GM12873 (cell line): ENCODE data around the gene CLEC20A.

ENCODE experiments used
- CTCF ChIP-seq: IDR thresholded peaks from 2 replicates; pipeline ENCODE4 v1.5.1; 2012; ENCODE audit warnings: low read depth, mild to moderate bottlenecking, moderate library complexity, low read length, control low read depth; ENCODE audit not compliant: insufficient read depth; ENCODE audit errors: missing control alignments

The CLEC20A gene

GRCh38 chr1:178528228-178528952 is 31.6 kb upstream of the CLEC20A start:
- TF ChIP-seq CTCF, result no peak

DNA sequence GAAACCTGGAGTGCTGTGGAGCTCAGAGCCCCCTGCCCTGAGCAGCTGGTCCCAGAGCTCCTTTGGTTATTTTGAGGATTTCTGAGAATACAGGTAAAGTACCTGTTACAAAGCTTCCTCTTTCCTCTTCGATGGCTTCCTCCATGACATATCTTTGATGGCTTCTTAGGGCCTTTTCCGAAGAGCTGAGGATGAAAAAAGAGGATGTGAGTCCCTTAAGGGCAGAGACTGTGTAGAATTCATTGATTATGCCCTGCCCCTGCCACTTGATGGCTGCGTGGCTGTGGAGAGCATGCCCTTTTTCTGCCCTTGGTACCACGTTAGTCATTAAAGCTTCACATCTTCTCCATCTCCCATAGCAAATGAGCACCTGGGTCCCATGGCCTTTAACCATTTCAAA is 30.4 kb upstream of the CLEC20A start:
- no peak for TF ChIP-seq CTCF

- no peak for TF ChIP-seq CTCF
These were observed 24.5 kb upstream of the CLEC20A start for GRCh38 chr1:178521241-178521640.

GRCh38 chr1:178520803-178521202 is 24.0 kb upstream of the CLEC20A start:
- no peak for TF ChIP-seq CTCF

DNA sequence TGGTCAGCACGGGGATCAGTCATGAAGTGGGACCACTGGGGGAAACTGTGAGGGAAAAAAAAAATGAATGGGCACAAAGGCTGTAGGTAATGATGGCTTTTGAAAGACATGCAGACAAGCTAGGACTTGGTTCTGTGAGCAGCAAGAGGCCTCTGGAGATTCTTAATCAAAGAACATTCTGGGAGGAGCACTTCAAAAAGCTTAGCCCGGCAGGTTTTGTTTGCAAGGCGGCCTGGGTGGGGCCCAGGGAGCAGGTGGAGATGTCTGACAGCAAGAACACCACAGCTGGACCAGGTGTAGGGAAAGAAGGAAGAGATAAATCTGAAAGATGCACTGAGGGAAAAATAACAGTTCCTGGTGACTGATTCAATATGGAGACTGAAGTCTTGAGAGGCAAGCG is 22.1 kb upstream of the CLEC20A start:
- TF ChIP-seq CTCF, result no peak

GRCh38 chr1:178516110-178516509 is 19.3 kb upstream of the CLEC20A start:
- no peak for TF ChIP-seq CTCF

DNA sequence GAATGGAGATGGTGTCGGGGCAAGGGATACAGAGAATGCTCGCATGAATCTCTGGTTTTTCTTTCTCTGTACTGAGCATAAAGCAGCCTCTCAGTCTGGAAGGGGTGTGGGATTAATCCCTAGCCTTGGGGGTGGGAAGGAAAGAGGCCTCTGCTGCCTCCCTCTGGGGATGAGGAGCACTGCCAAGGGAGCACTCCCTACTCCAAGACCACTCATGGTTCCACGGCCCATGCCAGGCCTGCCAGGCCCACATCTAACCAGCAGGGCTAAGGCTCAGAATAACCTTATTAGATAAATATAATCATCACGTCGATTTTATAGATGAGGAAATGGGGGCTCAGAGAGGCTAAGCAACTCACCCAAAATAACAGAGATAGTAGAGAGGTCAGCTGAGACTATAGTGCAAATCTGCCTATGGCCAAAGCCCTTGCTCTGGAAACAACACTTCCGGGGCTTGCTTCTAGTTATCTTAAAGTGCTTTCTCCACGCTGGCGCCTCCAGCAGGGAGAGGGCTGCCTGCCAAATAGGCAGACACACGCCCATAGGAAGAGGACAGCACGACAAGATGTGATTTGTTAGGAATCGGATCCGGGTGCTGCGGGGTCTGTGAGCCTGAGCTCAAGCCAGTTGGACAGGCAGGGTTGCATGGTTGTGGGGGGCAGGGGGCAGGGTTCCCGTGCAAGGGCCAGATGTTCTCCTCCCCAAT is 16.7 kb upstream of the CLEC20A start:
- peak; percentile 1 for TF ChIP-seq CTCF
